Transverse colon (tissue), 4 donors: ENCODE results near the gene TMED10.

ENCODE experiments used
- POLR2A ChIP-seq: fragments of 450-650 bp; IDR thresholded peaks from one replicate; pipeline ENCODE4 v1.6.1; 2016; ENCODE audit warnings: antibody characterized with exemption, mild to moderate bottlenecking, moderate library complexity
- POLR2AphosphoS5 ChIP-seq, 3 donors: sonication (generic); formaldehyde crosslinking; IDR thresholded peaks; one replicate each; pipeline ENCODE4 v1.6.1; 2016; ENCODE audit warnings: antibody characterized with exemption in 3 of 3
- TF ChIP-seq, protein P1 (sequence below), 5 experiments: fragments of 200-600 bp in 3 of 5; fragments of 450-650 bp in 2 of 5; sonication (generic) in 3 of 5; IDR thresholded peaks; 1 replicate in 2 of 5; 2 replicates in 3 of 5; pipeline ENCODE4 v1.5.1; 2016 to 2017; ENCODE audit warnings: antibody characterized with exemption in 5 of 5, inconsistent platforms in 3 of 5, mild to moderate bottlenecking in 2 of 5, moderate library complexity in 1 of 5

GRCh38 chr14:75158843-75159614, 17.4 kb downstream of the TMED10 start:
- TF ChIP-seq, protein P1, sequence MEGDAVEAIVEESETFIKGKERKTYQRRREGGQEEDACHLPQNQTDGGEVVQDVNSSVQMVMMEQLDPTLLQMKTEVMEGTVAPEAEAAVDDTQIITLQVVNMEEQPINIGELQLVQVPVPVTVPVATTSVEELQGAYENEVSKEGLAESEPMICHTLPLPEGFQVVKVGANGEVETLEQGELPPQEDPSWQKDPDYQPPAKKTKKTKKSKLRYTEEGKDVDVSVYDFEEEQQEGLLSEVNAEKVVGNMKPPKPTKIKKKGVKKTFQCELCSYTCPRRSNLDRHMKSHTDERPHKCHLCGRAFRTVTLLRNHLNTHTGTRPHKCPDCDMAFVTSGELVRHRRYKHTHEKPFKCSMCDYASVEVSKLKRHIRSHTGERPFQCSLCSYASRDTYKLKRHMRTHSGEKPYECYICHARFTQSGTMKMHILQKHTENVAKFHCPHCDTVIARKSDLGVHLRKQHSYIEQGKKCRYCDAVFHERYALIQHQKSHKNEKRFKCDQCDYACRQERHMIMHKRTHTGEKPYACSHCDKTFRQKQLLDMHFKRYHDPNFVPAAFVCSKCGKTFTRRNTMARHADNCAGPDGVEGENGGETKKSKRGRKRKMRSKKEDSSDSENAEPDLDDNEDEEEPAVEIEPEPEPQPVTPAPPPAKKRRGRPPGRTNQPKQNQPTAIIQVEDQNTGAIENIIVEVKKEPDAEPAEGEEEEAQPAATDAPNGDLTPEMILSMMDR (IDR thresholded peaks at IDR 0.05), result no peak
- no peak for TF ChIP-seq POLR2A
- TF ChIP-seq POLR2AphosphoS5 (IDR thresholded peaks at IDR 0.05), result no peak
